MCF 10A (cell line): ENCODE results near the gene MXD3. TPM values are rescaled to one million over a fixed set of nuclear protein-coding genes. Genes with fewer than 3 reads are reported as not detected.
A peak's percentile ranks its signal among the peaks of the same experiment; 100 is the strongest.

Experiments used
- BruUV-seq: library from RNA; stranded (reverse); fragments of 400-500 nt; replicated peaks from 2 replicates; lab custom pipeline; 2021; lab: Mats Ljungman, UMichigan
- CTCF ChIA-PET: fragments of 300-600 bp; sonication (Branson Sonifier 250); formaldehyde crosslinking; extraction: SDS; loops from one replicate; lab custom pipeline; 2021; ENCODE audit warnings: antibody characterized with exemption, inconsistent platforms; lab: Yijun Ruan, JAX
- POLR2A ChIA-PET: fragments of 300-600, 350-650 bp; sonication (Branson Sonifier 250); formaldehyde crosslinking; extraction: SDS; loops from one replicate; lab custom pipeline; 2020; ENCODE audit warnings: antibody characterized with exemption, inconsistent platforms; lab: Yijun Ruan, JAX
- DNase-seq: peaks from one replicate; pipeline ENCODE4 v3.0.0-alpha.2; 2018; ENCODE audit not compliant: unreplicated experiment
- H3K27ac Mint-ChIP-seq: one replicate; pipeline ENCODE4 v1.8.0; 2022; ENCODE audit warnings: mild to moderate bottlenecking, low read depth, mixed read lengths; ENCODE audit not compliant: unreplicated experiment
- H3K27me3 Mint-ChIP-seq: one replicate; pipeline ENCODE4 v1.8.0; 2022; ENCODE audit warnings: mixed read lengths; ENCODE audit not compliant: insufficient read depth, unreplicated experiment
- H3K36me3 Mint-ChIP-seq: one replicate; pipeline ENCODE4 v1.8.0; 2022; ENCODE audit warnings: mild to moderate bottlenecking, moderate library complexity, mixed read lengths; ENCODE audit not compliant: insufficient read depth, unreplicated experiment
- H3K4me1 Mint-ChIP-seq: one replicate; pipeline ENCODE4 v1.8.0; 2022; ENCODE audit warnings: mixed read lengths; ENCODE audit not compliant: insufficient read depth, unreplicated experiment
- H3K4me3 Mint-ChIP-seq: one replicate; pipeline ENCODE4 v1.8.0; 2022; ENCODE audit warnings: mild to moderate bottlenecking, moderate library complexity, mixed read lengths; ENCODE audit not compliant: unreplicated experiment
- H3K9me3 Mint-ChIP-seq: one replicate; pipeline ENCODE4 v1.8.0; 2022; ENCODE audit warnings: mixed read lengths; ENCODE audit not compliant: unreplicated experiment
- intact Hi-C: fragments of 100-400 bp; cut with micrococcal nuclease; formaldehyde crosslinking; loops from 2 replicates; pipeline ENCODE4 v1.14.1; 2022
- total RNA-seq: library from RNA; stranded (reverse); gene quantifications from 2 replicates; pipeline ENCODE4 v1.2.3, GENCODE V29; 2022
- TF ChIP-seq, protein P1 (sequence below): fragments of 200-600 bp; IDR thresholded peaks from one replicate; pipeline ENCODE4 v1.8.0; 2022; ENCODE audit warnings: antibody characterized with exemption, mild to moderate bottlenecking; ENCODE audit not compliant: unreplicated experiment

The MXD3 gene
- total RNA-seq, 1 experiment from 2014 or later: 13.2 TPM

DNA sequence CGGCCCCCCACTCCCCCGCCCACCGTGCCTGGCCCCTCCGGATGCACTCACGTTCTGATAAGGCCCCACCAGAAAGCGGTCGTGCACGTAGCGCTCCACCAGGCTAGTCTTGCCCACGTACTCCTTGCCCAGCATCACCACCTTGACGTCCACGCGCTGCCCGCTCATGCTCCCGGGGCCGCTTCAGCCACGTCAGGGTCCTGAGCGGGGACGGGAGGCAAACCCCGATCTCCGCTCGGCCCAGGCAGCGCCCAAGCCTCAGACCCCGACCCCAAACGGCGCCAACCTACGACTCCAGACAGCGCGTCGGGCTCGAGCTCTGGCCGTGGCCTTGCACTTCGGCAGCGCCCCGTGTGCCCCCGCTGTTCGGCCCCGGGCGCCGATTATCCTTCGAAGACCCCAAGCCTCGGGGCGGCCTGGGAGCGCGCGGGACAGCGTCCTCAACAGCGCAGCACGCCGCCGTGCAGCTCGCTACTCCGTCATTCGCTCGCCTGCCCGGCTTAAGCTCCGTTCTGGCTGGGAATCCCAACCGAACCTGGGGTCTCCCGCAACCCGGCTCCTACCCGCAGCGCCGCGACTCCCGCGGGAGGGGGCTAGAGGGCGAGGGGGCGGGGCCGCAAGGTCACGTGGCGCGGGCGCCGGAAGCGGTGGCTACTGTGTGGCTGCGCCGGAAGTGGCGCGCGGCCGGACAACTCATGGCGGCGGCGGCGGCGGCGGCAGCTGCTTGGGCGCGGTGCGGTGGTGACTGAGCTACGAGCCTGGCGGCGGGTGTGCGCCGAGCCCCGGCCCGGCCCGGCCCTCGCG, 8.4 kb downstream of the MXD3 start, which contains the start of the genes PRELID1 and RAB24:
PRELID1 (plus strand) TSS at position 679 of the 804 bp plus-strand sequence. CDS start 187 bp downstream, outside the sequence.
RAB24 (minus strand) TSS at position 599 of the 804 bp plus-strand sequence; CDS start at position 168, 431 bp downstream.
- no TSS peak for BruUV-seq
- POLR2A ChIA-PET: interaction anchor here (0.5 to 3.6 kb wide), 13 partner anchors 9 to 194 kb away, joined by 3 to 23 read pairs (median 4); partner anchors contain the start of genes LMAN2, MXD3 and PDLIM7
- CTCF ChIA-PET: interaction anchor here (2.0 to 3.6 kb wide), 2 partner anchors 33 to 190 kb away, joined by 8 to 27 read pairs; no protein-coding TSS in a partner anchor
- intact Hi-C loops: loop anchor here (1.0 kb wide), 1 partner anchor 189 kb away; no protein-coding TSS in a partner anchor
- Mint-ChIP-seq H3K4me1 (peaks cover 57% of the 10 kb centered on the region), H3K4me3 (peak within 1 kb of the TSS; percentile 87), H3K27ac (peak within 1 kb of the TSS; percentile 73), H3K9me3 (no peaks in the 10 kb centered on the region), H3K36me3 (peaks cover 58% of the 10 kb centered on the region), H3K27me3 (no peaks in the 10 kb centered on the region)
- TF ChIP-seq, protein P1, sequence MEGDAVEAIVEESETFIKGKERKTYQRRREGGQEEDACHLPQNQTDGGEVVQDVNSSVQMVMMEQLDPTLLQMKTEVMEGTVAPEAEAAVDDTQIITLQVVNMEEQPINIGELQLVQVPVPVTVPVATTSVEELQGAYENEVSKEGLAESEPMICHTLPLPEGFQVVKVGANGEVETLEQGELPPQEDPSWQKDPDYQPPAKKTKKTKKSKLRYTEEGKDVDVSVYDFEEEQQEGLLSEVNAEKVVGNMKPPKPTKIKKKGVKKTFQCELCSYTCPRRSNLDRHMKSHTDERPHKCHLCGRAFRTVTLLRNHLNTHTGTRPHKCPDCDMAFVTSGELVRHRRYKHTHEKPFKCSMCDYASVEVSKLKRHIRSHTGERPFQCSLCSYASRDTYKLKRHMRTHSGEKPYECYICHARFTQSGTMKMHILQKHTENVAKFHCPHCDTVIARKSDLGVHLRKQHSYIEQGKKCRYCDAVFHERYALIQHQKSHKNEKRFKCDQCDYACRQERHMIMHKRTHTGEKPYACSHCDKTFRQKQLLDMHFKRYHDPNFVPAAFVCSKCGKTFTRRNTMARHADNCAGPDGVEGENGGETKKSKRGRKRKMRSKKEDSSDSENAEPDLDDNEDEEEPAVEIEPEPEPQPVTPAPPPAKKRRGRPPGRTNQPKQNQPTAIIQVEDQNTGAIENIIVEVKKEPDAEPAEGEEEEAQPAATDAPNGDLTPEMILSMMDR: peak; percentile 59
- DNase-seq: peak; percentile 86

GRCh38 chr5:177302354-177303110, 9.2 kb downstream of the MXD3 start:
- ChIA-PET POLR2A (interaction anchor here (0.8 to 3.6 kb wide), 23 partner anchors 9 to 298 kb away, joined by 3 to 23 read pairs (median 5); partner anchors contain the start of genes B4GALT7, LMAN2, MXD3 and NSD1), CTCF (interaction anchor here (0.6 to 3.6 kb wide), 10 partner anchors 7 to 199 kb away, joined by 3 to 27 read pairs (median 6); no protein-coding TSS in a partner anchor)
- Mint-ChIP-seq H3K4me1 (peaks cover 57% of the 10 kb centered on the region), H3K9me3 (no peaks in the 10 kb centered on the region), H3K4me3 (peak overlapping the region; percentile 87), H3K27ac (peak overlapping the region; percentile 73), H3K36me3 (peaks cover 58% of the 10 kb centered on the region), H3K27me3 (no peaks in the 10 kb centered on the region)
- peak; percentile 20 for DNase-seq
- intact Hi-C loops: loop anchor here (1.0 kb wide), 1 partner anchor 188 kb away; no protein-coding TSS in a partner anchor
- TF ChIP-seq, protein P1: no peak
- BruUV-seq: no TSS peak

DNA sequence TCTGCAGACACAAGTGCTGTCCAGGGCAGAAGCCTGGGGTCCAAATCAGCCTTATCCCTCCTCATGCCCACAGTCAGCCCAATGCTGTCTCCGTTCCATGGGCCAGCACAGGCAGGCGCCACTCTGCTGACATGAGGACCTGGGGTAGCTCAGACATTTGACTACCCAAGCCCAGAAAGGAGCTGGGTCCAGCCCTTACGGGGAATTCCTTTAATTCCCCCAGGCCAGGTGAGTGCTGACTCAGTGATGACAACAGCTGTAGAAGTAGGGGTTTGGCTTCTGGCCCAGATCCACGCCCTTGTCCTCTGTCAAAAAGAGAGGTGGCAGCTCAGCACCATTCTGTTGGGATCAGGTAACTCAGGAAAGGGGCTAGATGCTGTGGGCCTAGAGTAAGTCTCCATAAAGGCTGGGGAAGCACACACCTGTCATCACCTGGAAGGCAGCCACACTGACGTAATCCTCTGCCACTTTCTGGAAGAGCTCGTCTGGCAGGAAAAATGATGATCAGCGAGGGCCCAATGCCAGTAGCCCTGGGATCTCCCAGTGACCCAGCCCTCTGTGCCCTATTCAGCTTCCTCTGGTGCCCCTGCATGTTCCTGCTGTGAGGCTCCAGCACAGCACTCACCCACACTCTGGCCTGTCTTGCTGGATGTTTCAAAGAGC, 10.1 kb downstream of the MXD3 start:
- H3K27ac Mint-ChIP-seq: peak overlapping the region; percentile 73
- intact Hi-C loops: no loop called here
- H3K36me3 Mint-ChIP-seq: peaks cover 55% of the 10 kb centered on the region
- peaks cover 55% of the 10 kb centered on the region for H3K4me1 Mint-ChIP-seq
- peak overlapping the region; percentile 87 for H3K4me3 Mint-ChIP-seq
- TSS peak; percentile 40 for BruUV-seq
- POLR2A ChIA-PET: interaction anchor here (0.5 to 3.6 kb wide), 28 partner anchors 8 to 887 kb away, joined by 3 to 23 read pairs (median 5); partner anchors contain the start of genes B4GALT7, LMAN2, MXD3 and NSD1
- CTCF ChIA-PET: interaction anchor here (0.5 to 3.6 kb wide), 20 partner anchors 8 to 641 kb away, joined by 3 to 27 read pairs (median 3); no protein-coding TSS in a partner anchor
- peak; percentile 93 for DNase-seq
- H3K27me3 Mint-ChIP-seq: no peaks in the 10 kb centered on the region
- TF ChIP-seq, protein P1: no peak
- no peaks in the 10 kb centered on the region for H3K9me3 Mint-ChIP-seq
